GM21723 (cell line): ENCODE measurements around the gene MFSD11.
A peak's percentile ranks its signal among the peaks of the same experiment; 100 is the strongest.
"Not testable (repeated sequence)": the region's sequence is repeated elsewhere in the genome, so short reads cannot be mapped to it uniquely, and the experiment has no call there.

Source experiments
- ATAC-seq: cut with Tn5 transposase; IDR thresholded peaks from one replicate; pipeline ENCODE4 v1.9.1; 2021; ENCODE audit warnings: mild to moderate bottlenecking, moderate library complexity; ENCODE audit not compliant: unreplicated experiment

The MFSD11 gene

DNA sequence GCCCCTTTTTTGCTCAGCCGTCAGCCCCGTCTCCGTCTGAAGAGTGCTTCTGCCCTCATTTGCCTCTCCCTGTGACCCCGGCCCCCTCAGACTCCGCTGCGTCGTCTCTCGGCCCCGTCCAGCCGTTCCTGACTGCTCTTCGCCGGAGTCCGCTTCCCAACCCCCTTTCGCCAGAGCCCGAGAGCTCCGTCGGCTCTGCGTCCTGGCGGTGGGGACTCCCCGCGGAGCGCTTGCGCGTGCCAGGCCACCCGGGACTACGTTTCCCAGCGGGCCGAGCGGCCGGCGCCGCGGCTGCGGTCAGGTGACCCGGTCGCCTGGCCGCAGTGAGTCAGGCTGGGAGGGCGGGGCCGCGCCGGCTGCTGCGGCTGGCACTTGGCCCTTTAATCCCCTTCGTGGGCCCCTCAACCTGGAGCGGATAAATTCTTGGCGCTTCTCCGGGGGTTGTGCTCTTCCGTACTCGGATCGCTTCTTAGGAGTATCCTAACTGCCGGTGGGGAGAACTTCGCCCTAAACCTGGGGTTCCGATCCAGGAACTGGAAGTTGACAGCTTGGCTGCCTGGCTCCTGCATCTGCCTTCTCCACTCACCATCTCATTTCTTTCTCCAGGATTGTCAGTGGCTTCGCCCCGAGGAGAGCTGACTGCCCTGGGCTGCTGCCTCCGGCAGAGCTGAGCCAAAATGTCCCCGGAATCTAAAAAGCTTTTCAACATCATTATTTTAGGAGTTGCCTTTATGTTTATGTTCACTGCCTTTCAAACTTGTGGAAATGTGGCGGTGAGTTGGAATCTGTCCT lies at the start of gene MFSD11:
Gene MFSD11 (plus strand): TSS at position 444 of the 792 bp plus-strand sequence. CDS start 234 bp downstream, at position 678.
- peak; percentile 57 for ATAC-seq

DNA sequence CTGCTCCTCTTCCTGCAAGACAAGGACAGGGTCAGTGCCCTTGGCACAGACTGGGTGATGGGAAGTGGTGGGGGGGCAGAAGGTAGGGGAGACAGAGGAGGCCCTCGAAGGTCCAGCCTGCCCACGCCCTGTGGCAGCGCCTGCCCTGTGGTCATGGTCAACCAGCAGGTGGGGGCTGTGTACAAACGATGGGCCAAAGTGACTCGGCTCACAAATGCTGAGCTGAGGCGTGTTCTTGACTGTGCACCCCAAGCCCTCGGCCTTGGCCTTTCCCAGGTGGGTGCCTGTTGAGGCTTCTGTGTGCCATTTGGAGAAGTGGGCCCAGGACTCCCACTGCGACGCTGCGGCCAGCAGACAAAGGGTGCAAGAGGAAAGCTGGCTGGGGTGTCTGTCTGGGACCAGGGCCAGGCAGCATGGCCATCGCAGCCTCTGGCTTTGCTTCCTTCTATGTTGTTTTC lies 49.7 kb upstream of the MFSD11 start:
- ATAC-seq: no peak

DNA sequence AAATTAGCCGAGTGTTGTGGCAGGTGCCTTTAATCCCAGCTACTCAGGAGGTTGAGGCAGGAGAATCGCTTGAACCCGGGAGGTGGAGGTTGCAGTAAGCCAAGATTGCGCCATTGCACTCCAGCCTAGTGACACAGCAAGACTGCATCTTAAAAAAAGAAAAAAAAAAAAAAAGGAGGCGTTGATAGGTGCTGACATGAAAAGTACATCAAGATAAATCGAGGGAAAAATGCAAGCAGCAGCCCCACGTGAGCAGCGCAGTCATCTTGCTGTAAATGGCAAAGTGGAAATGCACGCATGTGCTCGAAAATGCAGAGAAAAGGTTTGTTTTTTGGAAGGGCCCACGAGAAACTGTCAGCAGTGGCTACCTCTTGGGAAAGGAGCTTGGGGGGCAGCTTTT lies 48.1 kb upstream of the MFSD11 start:
- no peak for ATAC-seq

- ATAC-seq: no peak
These were observed 47.2 kb upstream of the MFSD11 start for GRCh38 chr17:76690596-76691280.

- ATAC-seq: no peak
These were observed 46.3 kb upstream of the MFSD11 start for GRCh38 chr17:76691379-76692191.

DNA sequence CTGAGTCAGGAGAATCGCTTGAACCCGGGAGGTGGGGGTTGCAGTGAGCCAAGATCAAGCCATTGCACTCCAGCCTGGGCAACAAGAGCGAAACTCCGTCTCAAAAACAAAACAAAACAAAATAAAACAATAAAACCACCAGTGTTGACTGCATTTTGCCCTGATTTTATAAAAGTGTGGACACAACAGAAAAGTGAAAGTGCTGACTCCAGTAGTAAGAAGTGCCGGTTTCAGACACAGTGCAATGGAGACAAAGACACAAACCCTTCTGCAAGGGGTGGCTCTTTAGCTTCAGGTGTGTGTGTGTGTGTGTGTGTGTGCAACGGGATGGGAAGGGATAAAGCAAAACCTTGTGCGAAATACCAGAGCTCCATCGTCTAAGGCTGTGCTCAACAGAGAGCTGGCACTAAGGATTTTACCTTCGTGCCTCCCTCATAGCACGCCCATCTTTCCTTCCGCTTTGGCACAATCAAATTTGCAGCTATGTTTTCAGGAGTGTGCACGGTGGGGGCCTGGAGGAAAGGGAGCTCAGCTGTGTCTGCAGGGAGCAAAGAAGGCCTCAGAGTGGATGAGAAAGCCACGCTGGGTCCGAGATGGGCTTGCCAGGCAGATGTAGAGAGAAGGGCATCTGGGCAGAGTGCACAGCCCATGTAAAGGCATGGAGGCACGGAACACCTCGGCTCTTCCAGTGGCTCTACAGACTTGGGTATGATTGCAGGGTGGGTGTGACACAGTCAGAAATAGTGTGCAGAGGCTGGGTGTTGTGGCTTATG lies 42.7 kb upstream of the MFSD11 start:
- no peak for ATAC-seq

DNA sequence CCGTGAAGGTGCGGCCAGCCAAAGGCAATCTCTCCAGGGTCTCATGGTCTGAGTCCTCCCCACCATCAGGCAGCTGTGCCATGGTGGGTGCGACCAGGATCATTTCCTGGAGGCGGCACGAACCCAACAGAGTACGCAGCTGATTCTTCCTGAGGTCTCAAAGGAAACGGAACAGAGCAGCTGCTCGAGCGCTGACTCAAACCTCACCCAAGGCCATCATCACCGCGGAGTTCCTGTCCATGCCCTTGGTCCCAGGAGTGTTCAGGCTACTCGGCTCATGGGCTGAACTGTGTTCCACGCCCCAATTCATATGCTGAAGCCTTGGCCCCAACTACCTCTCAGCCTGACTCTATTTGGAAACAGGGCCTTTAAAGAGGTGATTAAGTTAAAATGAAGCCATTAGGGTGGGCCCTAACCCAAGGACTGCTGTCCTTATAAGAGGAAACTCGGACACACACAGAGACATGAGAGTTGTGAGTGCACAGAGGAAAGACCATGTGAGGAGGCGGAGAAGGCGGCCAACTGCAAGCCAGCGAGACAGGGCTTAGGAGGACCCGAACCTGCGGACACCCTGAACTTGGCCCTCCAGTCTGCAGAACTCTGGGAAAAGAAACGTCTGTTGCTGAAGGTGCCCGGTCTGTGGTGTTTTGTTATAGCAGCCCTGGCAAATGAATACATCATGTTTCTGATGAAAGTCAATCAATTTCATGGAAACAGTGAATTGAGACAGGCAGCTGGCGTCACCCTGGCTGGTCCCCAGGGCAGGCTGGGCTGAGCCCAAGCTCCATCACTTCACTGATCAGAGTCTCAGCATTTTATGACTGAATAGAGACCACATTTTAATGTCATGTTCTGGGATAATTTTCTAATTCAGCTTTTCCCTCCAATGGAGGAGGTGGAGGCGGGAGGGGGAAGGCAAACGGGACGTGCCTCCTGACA lies 40.9 kb upstream of the MFSD11 start:
- ATAC-seq: no peak

- ATAC-seq: no peak
These were observed 40.0 kb upstream of the MFSD11 start for GRCh38 chr17:76697702-76698465.

- not testable (repeated sequence) for ATAC-seq
These were observed 39.4 kb upstream of the MFSD11 start for GRCh38 chr17:76698466-76698977.

DNA sequence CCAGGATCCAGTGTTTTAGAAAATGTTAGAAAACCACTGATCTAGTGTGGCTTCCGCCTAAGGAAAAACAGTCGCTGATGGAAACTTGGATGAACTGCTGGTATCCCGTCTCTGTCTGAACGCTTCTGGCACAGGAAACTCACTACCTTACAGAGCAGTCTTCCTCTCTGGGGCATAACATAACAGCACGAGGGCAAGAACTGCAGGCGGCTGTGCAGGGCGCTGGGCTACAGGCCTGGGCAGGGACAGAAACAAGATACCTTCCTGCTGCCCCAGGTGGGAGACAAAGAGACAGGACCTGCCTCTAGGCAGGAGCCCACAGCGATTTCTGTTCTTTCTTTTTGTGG lies 37.7 kb upstream of the MFSD11 start:
- no peak for ATAC-seq

DNA sequence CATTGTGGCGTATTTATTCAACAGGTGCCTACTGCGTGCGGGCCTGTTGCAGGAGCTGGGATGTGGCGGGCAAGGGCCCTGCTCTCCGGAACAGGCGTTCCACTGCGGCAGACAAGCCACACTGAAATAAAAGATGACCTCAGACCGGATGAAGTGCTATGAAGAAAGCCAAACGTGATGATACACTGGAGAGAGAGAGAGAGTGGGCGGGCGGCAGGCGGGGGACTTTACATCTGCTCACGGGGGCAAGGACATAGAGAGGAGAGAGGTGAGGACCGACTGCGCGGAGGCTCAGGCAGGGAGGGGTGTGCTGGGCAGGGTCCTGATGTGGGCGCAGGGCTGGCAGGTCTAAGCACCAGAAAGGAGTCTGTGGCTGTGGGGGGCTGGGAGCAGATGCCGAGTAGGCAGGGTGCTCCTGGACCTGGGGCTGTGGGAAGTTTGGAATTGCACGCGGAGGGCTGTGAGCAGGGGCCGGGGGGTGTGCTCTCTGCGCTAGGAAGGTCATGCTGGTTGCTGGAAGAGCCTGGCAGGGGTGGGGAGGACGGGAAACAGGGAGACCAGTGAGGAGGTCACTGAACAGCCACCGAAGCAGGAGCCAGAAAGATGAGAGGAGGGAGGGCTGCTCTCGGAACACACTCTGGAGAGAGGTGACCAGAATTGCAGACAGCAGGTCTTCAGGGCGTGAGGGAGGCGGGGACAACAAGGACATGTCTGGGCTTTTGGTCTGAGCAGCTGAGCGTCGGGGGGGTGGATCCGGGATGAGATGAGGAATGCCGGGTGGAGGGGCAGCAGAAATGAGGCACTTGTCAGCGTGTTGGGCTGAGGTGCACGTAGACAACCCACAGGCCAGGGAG lies 37.1 kb upstream of the MFSD11 start:
- no peak for ATAC-seq

DNA sequence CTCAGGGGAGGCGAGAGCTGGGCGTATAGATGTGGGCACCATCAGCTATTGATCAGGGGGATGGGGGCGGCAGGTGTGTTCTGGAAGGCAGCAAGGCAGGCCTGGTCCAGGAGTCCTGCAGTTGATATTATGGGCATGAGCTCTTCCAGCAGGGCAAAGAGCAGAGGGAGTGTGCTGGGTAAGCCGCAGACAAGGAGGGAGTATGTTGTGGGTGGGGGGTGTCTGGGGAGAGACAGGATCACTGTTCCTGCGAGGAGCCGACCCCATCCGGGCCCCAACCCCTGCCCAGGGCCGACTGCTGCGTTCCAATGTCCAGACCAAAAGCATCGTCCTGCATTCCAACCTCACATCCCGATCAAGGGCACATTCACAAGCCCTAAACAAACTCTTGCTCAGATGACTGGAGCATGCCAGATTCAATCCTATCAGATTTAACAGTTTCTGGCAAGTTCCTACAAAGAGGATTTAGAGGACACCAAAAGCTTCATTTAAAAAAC lies 36.4 kb upstream of the MFSD11 start:
- ATAC-seq: no peak

DNA sequence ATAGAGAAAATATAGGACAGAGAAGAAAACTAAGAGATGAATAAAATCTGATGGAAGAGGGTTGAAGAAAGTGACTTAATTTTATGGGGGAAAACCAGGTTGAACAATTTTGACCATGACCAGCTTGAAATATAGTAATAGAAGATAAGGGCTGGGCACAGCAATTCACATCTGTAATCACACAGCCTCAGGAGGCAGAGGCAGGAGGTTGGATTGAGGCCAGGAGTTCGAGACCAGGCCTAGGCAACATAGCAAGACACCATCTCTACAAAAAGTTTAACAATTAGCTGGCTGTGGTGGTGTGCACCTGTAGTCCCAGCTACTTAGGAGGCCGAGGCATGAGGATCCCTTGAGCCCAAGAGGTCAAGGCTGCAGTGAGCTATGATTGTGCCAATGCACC lies 35.8 kb upstream of the MFSD11 start:
- ATAC-seq: no peak

GRCh38 chr17:76702941-76703637 lies 34.8 kb upstream of the MFSD11 start:
- no peak for ATAC-seq

DNA sequence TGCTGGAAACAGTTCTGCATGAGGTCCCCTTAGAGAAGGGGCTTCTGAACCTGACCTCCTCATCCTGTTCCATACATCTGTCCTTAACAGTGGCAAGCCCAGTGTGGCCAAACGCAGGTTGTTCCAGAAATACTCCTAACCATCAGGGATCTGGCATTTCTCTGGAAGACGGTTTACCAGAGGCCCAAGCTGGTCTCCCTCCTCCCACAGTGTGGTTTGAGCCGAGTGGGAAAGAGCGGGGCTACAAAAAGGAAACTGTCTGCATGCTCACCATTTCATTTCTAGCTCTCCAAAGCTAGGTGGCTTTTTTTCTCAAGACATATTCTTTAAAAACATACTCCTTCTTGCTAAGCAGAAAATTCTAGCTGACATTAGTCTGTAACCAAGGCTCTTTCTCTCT lies 33.1 kb upstream of the MFSD11 start:
- no peak for ATAC-seq

DNA sequence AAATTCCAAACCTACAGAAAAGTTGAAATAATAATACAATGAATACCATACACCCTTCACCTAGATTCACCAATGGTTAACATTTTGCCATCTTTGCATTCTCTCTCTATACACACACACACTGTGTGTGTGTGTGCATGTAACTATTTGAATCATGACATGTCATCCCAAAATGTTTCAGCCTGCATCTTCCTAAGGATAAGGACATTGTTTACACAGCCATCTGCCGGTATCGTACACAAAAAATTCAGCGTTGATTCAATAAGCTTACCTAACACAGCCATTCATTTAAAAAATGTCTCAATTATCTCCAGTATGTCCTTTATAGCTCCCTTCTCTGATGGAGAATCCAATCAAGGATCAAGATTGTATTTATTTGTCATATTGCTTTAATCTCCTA lies 31.1 kb upstream of the MFSD11 start:
- no peak for ATAC-seq
